Calu3 (cell line): ENCODE measurements around the gene ATP5F1B. TPM values are rescaled to one million over a fixed set of nuclear protein-coding genes. Genes with fewer than 3 reads are reported as not detected.

ENCODE experiments used
- BruUV-seq: library from RNA; stranded (reverse); fragments of 400-500 nt; replicated peaks from 2 replicates; lab custom pipeline; 2021; lab: Mats Ljungman, UMichigan
- CTCF ChIA-PET: fragments of 300-600 bp; sonication (Branson Sonifier 250); formaldehyde crosslinking; loops from one replicate; lab custom pipeline; 2022; ENCODE audit warnings: antibody characterized with exemption; lab: Charles Lee
- DNase-seq: peaks from one replicate; pipeline ENCODE4 v3.0.0; 2022
- H3K27ac Mint-ChIP-seq: one replicate; pipeline ENCODE4 v1.8.0; 2022; ENCODE audit warnings: mixed read lengths; ENCODE audit not compliant: unreplicated experiment
- H3K27me3 Mint-ChIP-seq: one replicate; pipeline ENCODE4 v1.8.0; 2022; ENCODE audit warnings: mixed read lengths; ENCODE audit not compliant: unreplicated experiment
- H3K36me3 Mint-ChIP-seq: one replicate; pipeline ENCODE4 v1.8.0; 2022; ENCODE audit warnings: mild to moderate bottlenecking, moderate library complexity, mixed read lengths; ENCODE audit not compliant: insufficient read depth, unreplicated experiment
- H3K4me1 Mint-ChIP-seq: one replicate; pipeline ENCODE4 v1.8.0; 2022; ENCODE audit warnings: mild to moderate bottlenecking, low read depth, mixed read lengths; ENCODE audit not compliant: unreplicated experiment
- H3K4me3 Mint-ChIP-seq: one replicate; pipeline ENCODE4 v1.8.0; 2022; ENCODE audit warnings: mild to moderate bottlenecking, low read depth, moderate library complexity, mixed read lengths; ENCODE audit not compliant: unreplicated experiment
- H3K9me3 Mint-ChIP-seq: one replicate; pipeline ENCODE4 v1.8.0; 2022; ENCODE audit warnings: low read depth, mixed read lengths; ENCODE audit not compliant: unreplicated experiment
- intact Hi-C: fragments of 100-400 bp; cut with micrococcal nuclease; formaldehyde crosslinking; loops from one replicate; pipeline ENCODE4 v1.10.0; 2022; ENCODE audit not compliant: unreplicated experiment
- total RNA-seq: library from RNA; stranded (reverse); gene quantifications from 2 replicates; pipeline ENCODE4 v1.2.3, GENCODE V29; 2022
- TF ChIP-seq, protein P1 (sequence below): fragments of 200-600 bp; IDR thresholded peaks from one replicate; pipeline ENCODE4 v1.8.0; 2022; ENCODE audit warnings: antibody characterized with exemption; ENCODE audit not compliant: unreplicated experiment

ATP5F1B gene
- total RNA-seq, 1 experiment from 2014 or later, result 822 TPM

DNA sequence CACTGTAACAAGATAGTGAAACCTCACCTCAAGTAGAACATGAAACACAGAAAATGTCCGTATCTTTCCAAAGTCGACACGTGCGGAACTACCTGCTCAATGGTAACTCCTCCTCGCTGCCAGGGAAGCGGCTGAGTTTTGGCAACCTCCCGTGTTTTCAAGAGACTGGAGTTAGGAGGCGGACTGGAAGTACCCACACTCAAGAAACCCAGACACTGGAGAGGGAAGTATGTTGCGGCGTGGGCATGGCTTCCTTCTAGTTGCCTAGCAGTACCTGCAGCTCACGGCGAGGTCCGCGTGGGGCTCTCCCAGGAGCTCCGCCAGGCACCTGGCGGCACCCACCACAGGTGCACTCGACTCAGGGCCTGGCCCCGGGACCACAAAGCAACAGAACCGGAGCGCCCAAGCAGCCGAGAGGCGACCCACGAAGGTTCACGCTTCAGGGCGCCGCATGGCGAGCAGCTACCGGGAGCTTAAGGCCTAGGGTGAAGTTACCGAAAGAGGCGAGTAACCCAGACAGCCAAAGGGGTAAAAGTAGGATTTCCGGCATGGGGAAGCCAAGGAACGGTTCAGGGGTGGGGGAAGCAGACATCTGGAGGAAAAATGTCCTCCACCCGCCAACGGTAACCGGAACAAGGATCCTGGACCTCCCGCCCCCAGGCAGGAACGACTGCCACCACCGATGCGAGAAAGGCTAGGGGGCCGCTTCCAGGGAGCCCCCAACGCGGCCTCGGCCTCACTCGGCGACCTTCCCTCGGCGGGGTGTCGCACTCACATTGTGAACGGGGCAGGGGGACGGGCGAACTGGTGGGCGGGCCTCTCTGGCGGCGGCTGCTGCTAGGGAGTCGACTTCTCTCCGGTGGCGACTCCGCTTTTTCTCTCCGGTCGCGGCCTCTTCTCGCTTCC, 41.7 kb upstream of the ATP5F1B start:
- peaks cover 12% of the 10 kb centered on the region for H3K4me1 Mint-ChIP-seq
- peak overlapping the region; percentile 100 for H3K27ac Mint-ChIP-seq
- peak overlapping the region; percentile 99 for H3K4me3 Mint-ChIP-seq
- CTCF ChIA-PET, result interaction anchor here (0.6 to 1.3 kb wide), 6 partner anchors 10 to 58 kb away, joined by 3 to 5 read pairs (median 4); partner anchors contain the start of gene BAZ2A
- intact Hi-C loops, result loop anchor here (5.0 kb wide), 1 partner anchor 50 kb away; no protein-coding TSS in a partner anchor
- TSS peak; percentile 54 for BruUV-seq
- DNase-seq, result peak; percentile 46
- no peaks in the 10 kb centered on the region for H3K27me3 Mint-ChIP-seq
- H3K36me3 Mint-ChIP-seq, result peaks cover 79% of the 10 kb centered on the region
- TF ChIP-seq, protein P1, sequence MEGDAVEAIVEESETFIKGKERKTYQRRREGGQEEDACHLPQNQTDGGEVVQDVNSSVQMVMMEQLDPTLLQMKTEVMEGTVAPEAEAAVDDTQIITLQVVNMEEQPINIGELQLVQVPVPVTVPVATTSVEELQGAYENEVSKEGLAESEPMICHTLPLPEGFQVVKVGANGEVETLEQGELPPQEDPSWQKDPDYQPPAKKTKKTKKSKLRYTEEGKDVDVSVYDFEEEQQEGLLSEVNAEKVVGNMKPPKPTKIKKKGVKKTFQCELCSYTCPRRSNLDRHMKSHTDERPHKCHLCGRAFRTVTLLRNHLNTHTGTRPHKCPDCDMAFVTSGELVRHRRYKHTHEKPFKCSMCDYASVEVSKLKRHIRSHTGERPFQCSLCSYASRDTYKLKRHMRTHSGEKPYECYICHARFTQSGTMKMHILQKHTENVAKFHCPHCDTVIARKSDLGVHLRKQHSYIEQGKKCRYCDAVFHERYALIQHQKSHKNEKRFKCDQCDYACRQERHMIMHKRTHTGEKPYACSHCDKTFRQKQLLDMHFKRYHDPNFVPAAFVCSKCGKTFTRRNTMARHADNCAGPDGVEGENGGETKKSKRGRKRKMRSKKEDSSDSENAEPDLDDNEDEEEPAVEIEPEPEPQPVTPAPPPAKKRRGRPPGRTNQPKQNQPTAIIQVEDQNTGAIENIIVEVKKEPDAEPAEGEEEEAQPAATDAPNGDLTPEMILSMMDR, result no peak
- no peaks in the 10 kb centered on the region for H3K9me3 Mint-ChIP-seq

DNA sequence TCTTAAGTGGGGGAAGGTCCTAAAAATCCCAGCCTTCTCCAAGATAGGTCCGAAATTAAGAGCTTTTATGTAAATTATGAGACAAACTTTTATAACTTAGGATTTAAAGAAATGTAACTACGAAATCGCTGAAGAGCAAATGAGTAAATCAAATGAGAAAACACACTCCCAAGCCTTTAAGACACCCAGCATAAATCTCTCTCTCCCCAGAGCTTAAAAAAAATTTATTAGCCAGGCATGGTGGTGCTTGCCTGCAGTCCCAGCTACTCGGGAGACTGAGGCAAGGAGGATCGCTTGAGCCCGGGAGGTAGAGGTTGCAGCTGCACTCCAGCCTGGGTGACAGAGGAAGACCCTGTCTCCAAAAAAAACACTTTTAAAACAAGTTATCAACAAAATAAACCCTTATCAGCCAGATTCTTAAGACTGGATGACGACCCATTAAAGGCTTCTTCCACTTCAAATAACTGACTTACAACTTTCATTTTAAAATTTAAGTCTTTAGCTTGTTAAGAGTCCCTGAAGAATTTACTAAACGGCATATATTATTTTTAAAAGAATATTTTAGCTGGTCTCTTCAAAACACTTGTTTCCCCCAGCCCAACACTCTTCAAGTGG, 39.1 kb upstream of the ATP5F1B start:
- peak overlapping the region; percentile 99 for H3K4me3 Mint-ChIP-seq
- TF ChIP-seq, protein P1, result no peak
- H3K9me3 Mint-ChIP-seq, result no peaks in the 10 kb centered on the region
- intact Hi-C loops, result loop anchor here (2.0 to 5.0 kb wide), 2 partner anchors 40 to 48 kb away; partner anchors contain the start of gene NACA
- H3K36me3 Mint-ChIP-seq, result peaks cover 98% of the 10 kb centered on the region
- no peaks in the 10 kb centered on the region for H3K27me3 Mint-ChIP-seq
- peak overlapping the region; percentile 100 for H3K27ac Mint-ChIP-seq
- CTCF ChIA-PET, result interaction anchor here (0.6 to 2.5 kb wide), 8 partner anchors 11 to 106 kb away, joined by 3 to 12 read pairs (median 4); no protein-coding TSS in a partner anchor
- BruUV-seq, result no TSS peak
- no peak for DNase-seq
- H3K4me1 Mint-ChIP-seq, result peaks cover 21% of the 10 kb centered on the region

DNA sequence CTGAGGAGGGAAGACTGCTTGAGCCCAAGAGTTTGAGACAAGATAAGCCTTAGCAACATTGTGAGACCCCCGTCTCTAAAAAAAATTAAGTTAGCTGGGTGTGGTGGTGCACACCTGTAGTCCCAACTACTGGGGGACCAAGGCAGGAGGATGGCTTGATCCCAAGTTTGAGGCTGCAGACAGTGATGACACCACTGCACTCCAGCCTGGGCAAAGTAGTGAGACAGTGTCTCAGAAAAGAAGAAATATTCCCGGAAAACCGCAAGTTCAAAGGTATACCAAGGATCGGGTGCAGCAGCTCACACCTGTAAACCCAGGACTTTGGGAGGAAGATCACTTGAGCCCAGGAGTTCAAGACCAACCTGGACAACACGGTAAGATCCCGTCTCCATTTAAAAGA, 36.5 kb upstream of the ATP5F1B start:
- BruUV-seq, result no TSS peak
- peak overlapping the region; percentile 100 for H3K27ac Mint-ChIP-seq
- H3K27me3 Mint-ChIP-seq, result no peaks in the 10 kb centered on the region
- H3K4me1 Mint-ChIP-seq, result peaks cover 9% of the 10 kb centered on the region
- H3K9me3 Mint-ChIP-seq, result no peaks in the 10 kb centered on the region
- H3K4me3 Mint-ChIP-seq, result peak overlapping the region; percentile 99
- no peak for DNase-seq
- TF ChIP-seq, protein P1, result no peak
- peaks cover 93% of the 10 kb centered on the region for H3K36me3 Mint-ChIP-seq
- CTCF ChIA-PET, result interaction anchor here (1.0 kb wide), 1 partner anchor 59 kb away, joined by 3 read pairs; no protein-coding TSS in a partner anchor
- intact Hi-C loops, result no loop called here

DNA sequence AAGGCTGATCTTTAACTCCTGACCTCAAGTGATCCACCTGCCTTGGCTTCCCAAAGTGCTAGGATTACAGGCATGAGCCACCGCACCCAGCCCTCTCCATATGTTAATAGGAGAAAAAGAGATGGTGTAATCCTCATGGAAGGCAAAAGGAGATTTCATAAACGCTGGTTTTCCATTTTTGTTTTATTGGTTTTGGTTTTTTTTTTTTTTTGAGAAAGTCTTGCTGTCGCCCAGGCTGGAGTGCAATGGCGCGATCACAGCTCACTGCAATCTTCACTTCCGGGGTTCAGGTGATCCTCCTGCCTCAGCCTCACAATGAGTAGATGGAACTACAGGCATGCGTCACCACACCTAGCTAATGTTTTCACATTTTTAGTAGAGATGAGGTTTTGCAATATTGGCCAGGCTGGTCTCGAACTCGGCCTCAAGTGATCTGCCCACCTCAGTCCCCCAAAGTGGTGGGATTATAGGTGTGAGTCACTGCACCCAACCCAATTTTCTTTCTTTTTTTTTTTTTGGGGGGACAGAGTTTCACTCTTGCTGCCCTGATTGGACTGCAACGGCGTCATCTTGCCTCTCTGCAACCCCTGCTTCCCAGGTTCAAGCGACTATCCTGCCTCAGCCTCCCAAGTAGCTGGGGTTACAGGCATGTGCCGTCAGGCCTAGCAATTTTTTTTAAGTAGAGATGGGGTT, 34.2 kb upstream of the ATP5F1B start:
- intact Hi-C loops, result loop anchor here (2.0 kb wide), 1 partner anchor 15 kb away; no protein-coding TSS in a partner anchor
- no TSS peak for BruUV-seq
- H3K4me1 Mint-ChIP-seq, result peaks cover 16% of the 10 kb centered on the region
- H3K4me3 Mint-ChIP-seq, result no peak overlapping the region
- no peaks in the 10 kb centered on the region for H3K27me3 Mint-ChIP-seq
- no peak overlapping the region for H3K27ac Mint-ChIP-seq
- DNase-seq, result no peak
- peaks cover 92% of the 10 kb centered on the region for H3K36me3 Mint-ChIP-seq
- H3K9me3 Mint-ChIP-seq, result no peaks in the 10 kb centered on the region
- TF ChIP-seq, protein P1, result no peak
- CTCF ChIA-PET, result interaction anchor here (0.7 kb wide), 1 partner anchor 35 kb away, joined by 3 read pairs; no protein-coding TSS in a partner anchor
